MCF 10A (cell line): Measurements from ENCODE around the gene PHF1. TPM values are rescaled to one million over a fixed set of nuclear protein-coding genes. Genes with fewer than 3 reads are reported as not detected.
"Not testable (repeated sequence)": the region's sequence is repeated elsewhere in the genome, so short reads cannot be mapped to it uniquely, and the experiment has no call there.

Source experiments
- Bru-seq: library from RNA; stranded (reverse); fragments of 400-500 nt; gene quantifications from one replicate; lab custom pipeline; 2021; lab: Mats Ljungman, UMichigan
- BruChase-seq, 2 experiments: library from RNA; stranded (reverse); fragments of 400-500 nt; gene quantifications; one replicate each; lab custom pipeline; 2021; lab: Mats Ljungman, UMichigan
- BruUV-seq: library from RNA; stranded (reverse); fragments of 400-500 nt; replicated peaks from 2 replicates; lab custom pipeline; 2021; lab: Mats Ljungman, UMichigan
- CTCF ChIA-PET: fragments of 300-600 bp; sonication (Branson Sonifier 250); formaldehyde crosslinking; extraction: SDS; loops from one replicate; lab custom pipeline; 2021; ENCODE audit warnings: antibody characterized with exemption, inconsistent platforms; lab: Yijun Ruan, JAX
- POLR2A ChIA-PET: fragments of 300-600, 350-650 bp; sonication (Branson Sonifier 250); formaldehyde crosslinking; extraction: SDS; loops from one replicate; lab custom pipeline; 2020; ENCODE audit warnings: antibody characterized with exemption, inconsistent platforms; lab: Yijun Ruan, JAX
- DNase-seq: peaks from one replicate; pipeline ENCODE4 v3.0.0-alpha.2; 2018; ENCODE audit not compliant: unreplicated experiment
- H3K27ac Mint-ChIP-seq: one replicate; pipeline ENCODE4 v1.8.0; 2022; ENCODE audit warnings: mild to moderate bottlenecking, low read depth, mixed read lengths; ENCODE audit not compliant: unreplicated experiment
- H3K27me3 Mint-ChIP-seq: one replicate; pipeline ENCODE4 v1.8.0; 2022; ENCODE audit warnings: mixed read lengths; ENCODE audit not compliant: insufficient read depth, unreplicated experiment
- H3K36me3 Mint-ChIP-seq: one replicate; pipeline ENCODE4 v1.8.0; 2022; ENCODE audit warnings: mild to moderate bottlenecking, moderate library complexity, mixed read lengths; ENCODE audit not compliant: insufficient read depth, unreplicated experiment
- H3K4me1 Mint-ChIP-seq: one replicate; pipeline ENCODE4 v1.8.0; 2022; ENCODE audit warnings: mixed read lengths; ENCODE audit not compliant: insufficient read depth, unreplicated experiment
- H3K4me3 Mint-ChIP-seq: one replicate; pipeline ENCODE4 v1.8.0; 2022; ENCODE audit warnings: mild to moderate bottlenecking, moderate library complexity, mixed read lengths; ENCODE audit not compliant: unreplicated experiment
- H3K9me3 Mint-ChIP-seq: one replicate; pipeline ENCODE4 v1.8.0; 2022; ENCODE audit warnings: mixed read lengths; ENCODE audit not compliant: unreplicated experiment
- intact Hi-C: fragments of 100-400 bp; cut with micrococcal nuclease; formaldehyde crosslinking; loops from 2 replicates; pipeline ENCODE4 v1.14.1; 2022
- long read RNA-seq: library from polyadenylated mRNA; stranded (forward); transcript quantifications from one replicate; pipeline ENCODE4 v2.0.0, GENCODE V29; 2022
- total RNA-seq: library from RNA; stranded (reverse); gene quantifications from 2 replicates; pipeline ENCODE4 v1.2.3, GENCODE V29; 2022
- TF ChIP-seq, protein P1 (sequence below): fragments of 200-600 bp; IDR thresholded peaks from one replicate; pipeline ENCODE4 v1.8.0; 2022; ENCODE audit warnings: antibody characterized with exemption, mild to moderate bottlenecking; ENCODE audit not compliant: unreplicated experiment

Gene PHF1
- total RNA-seq, result 28.9 and 33.9 TPM in 2 replicates
- Bru-seq, nascent RNA, result percentile 58 among the genes with signal in this experiment
- percentile 84 among the genes with signal in this experiment for BruChase-seq, experiment 1, labeled RNA remaining after a 6-hour chase
- BruChase-seq, experiment 2, labeled RNA remaining after a 2-hour chase, result percentile 69 among the genes with signal in this experiment
- long read RNA-seq, transcript PHF1-202 (15 exons, 2,330 nt), result major isoform, 6 of 26 reads
- long read RNA-seq, partial matches to known transcripts, result 4 of 26 reads
- long read RNA-seq, other reads (novel, unspliced or antisense), result 11 of 26 reads

DNA sequence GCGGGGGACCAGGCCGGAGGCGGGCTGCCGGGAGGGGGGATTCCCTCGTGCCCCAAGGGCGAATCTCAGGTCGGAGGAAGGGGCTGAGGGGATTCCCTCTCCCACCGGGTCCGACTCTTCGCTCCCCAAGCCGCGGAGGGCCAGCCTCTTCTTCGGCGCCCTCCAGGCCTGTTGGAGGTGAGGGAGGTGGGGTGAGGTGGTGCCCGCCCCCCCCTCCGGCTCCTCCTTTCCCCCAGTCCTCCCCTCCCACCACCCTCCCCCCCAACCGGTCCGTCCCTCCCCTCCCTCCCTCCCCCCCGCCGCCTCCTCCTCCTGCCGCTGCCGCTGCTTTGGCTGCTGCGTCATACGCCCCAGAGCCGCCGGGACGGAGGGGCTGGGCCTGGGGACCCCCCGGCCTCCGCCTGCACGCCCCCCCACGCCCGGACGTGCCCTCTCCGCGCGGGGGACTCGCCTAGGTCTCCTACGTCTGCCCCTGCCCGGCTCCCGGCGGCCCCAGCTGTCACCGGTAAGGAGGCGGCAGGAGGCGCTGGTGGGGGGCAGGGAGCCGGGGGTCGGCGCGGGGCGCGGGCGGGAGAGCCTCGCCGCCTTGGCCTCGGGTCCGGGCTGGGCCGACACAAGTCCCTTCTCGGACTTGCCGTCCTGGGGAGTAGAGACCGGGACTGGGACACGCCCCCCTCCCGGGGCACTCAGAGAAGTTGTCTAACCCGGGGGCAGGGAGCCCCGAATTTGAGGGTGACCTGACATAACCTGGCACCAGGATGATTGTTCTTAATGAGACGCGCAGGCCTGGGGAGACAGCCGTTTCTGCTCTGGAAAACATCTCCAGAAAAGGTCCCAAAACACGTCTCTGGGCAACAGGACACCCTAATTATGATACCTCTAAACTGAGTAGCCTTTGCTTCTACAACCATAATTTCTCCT, at the start of gene PHF1:
TSS of gene PHF1 (plus strand) at position 304 of the 921 bp plus-strand sequence. CDS start 1,250 bp downstream, outside the sequence.
- peak; percentile 82 for DNase-seq
- no peaks in the 10 kb centered on the region for H3K9me3 Mint-ChIP-seq
- ChIA-PET CTCF (interaction anchor here (0.7 kb wide), 2 partner anchors 90 to 517 kb away, joined by 3 to 4 read pairs; no protein-coding TSS in a partner anchor), POLR2A (interaction anchor here (0.5 to 6.7 kb wide), 11 partner anchors 15 to 612 kb away, joined by 3 to 35 read pairs (median 4); partner anchors contain the start of genes KIFC1, RPS18, VPS52 and ZBTB9)
- BruUV-seq, result TSS peak; percentile 31
- intact Hi-C loops, result loop anchor here (1.0 kb wide), 1 partner anchor 20 kb away; the partner anchor contains the start of gene KIFC1
- peaks cover 42% of the 10 kb centered on the region for H3K36me3 Mint-ChIP-seq
- TF ChIP-seq, protein P1, sequence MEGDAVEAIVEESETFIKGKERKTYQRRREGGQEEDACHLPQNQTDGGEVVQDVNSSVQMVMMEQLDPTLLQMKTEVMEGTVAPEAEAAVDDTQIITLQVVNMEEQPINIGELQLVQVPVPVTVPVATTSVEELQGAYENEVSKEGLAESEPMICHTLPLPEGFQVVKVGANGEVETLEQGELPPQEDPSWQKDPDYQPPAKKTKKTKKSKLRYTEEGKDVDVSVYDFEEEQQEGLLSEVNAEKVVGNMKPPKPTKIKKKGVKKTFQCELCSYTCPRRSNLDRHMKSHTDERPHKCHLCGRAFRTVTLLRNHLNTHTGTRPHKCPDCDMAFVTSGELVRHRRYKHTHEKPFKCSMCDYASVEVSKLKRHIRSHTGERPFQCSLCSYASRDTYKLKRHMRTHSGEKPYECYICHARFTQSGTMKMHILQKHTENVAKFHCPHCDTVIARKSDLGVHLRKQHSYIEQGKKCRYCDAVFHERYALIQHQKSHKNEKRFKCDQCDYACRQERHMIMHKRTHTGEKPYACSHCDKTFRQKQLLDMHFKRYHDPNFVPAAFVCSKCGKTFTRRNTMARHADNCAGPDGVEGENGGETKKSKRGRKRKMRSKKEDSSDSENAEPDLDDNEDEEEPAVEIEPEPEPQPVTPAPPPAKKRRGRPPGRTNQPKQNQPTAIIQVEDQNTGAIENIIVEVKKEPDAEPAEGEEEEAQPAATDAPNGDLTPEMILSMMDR, result peak; percentile 9
- peak within 1 kb of the TSS; percentile 95 for H3K27ac Mint-ChIP-seq
- peak within 1 kb of the TSS; percentile 95 for H3K4me3 Mint-ChIP-seq
- H3K4me1 Mint-ChIP-seq, result peaks cover 30% of the 10 kb centered on the region
- no peaks in the 10 kb centered on the region for H3K27me3 Mint-ChIP-seq

DNA sequence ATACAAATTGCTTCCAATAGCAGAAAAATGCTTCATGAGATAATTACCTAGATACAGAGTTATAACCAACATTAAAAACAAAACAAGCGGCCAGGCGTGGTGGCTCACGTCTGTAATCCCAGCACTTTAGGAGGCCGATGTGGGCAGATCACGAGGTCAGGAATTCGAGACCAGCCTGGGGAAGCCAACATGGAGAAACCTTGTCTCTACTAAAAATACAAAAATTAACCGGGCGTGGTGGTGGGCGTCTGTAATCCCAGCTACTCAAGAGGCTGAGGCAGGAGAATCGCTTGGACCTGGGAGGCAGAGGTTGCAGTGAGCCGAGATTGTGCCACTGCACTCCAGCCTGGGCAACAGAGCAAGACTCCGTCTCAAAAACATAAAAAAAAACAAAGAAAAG, 47.3 kb upstream of the PHF1 start:
- H3K4me3 Mint-ChIP-seq, H3K4me1 Mint-ChIP-seq, DNase-seq, intact Hi-C loops, BruUV-seq, H3K27ac Mint-ChIP-seq, H3K36me3 Mint-ChIP-seq, H3K9me3 Mint-ChIP-seq, H3K27me3 Mint-ChIP-seq: not testable (repeated sequence)
- CTCF ChIA-PET, result interaction anchor here (0.8 kb wide), 1 partner anchor 26 kb away, joined by 5 read pairs; no protein-coding TSS in a partner anchor
- POLR2A ChIA-PET, result interaction anchor here (1.2 kb wide), 1 partner anchor 11 kb away, joined by 7 read pairs; no protein-coding TSS in a partner anchor

DNA sequence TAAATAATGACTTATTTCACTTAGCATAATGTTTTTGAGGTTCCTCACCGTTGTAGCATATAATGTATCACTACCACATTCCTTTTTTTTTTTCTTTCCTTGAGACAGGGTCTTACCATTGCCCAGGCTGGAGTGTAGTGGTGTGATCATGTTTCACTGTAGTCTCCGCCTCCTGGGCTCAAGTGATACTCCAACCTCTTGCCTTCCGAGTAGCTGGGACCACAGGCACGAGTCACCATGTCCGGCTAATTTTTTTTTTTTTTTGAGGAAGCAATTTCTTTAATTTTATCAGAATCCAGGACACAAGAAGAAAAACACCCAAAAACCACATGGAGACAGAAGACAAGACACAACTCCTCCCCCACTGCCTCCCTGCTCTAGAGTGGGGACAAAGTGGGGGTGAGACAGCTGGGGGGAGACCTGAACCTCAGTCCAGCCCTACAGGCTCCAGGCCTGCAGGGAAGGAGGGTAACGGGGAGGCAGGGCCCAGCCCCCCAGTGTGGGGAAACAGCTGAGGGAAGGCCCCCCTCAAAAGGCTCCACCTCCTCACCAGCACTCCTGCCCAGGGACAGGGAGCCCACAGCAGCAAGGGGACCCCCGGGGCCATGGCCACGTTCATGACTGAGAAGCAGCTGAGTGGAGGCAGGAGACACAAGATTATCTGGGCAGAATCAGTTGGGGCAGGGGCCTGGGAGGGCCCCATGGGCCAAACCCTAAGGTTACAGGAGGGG, 46.2 kb upstream of the PHF1 start:
- BruUV-seq, H3K4me3 Mint-ChIP-seq, H3K36me3 Mint-ChIP-seq, H3K27ac Mint-ChIP-seq, intact Hi-C loops, H3K4me1 Mint-ChIP-seq, H3K9me3 Mint-ChIP-seq, H3K27me3 Mint-ChIP-seq: not testable (repeated sequence)
- DNase-seq, result peak; percentile 59
- ChIA-PET CTCF (interaction anchor here (0.8 kb wide), 1 partner anchor 25 kb away, joined by 5 read pairs; no protein-coding TSS in a partner anchor), POLR2A (interaction anchor here (1.2 kb wide), 1 partner anchor 10 kb away, joined by 7 read pairs; no protein-coding TSS in a partner anchor)

DNA sequence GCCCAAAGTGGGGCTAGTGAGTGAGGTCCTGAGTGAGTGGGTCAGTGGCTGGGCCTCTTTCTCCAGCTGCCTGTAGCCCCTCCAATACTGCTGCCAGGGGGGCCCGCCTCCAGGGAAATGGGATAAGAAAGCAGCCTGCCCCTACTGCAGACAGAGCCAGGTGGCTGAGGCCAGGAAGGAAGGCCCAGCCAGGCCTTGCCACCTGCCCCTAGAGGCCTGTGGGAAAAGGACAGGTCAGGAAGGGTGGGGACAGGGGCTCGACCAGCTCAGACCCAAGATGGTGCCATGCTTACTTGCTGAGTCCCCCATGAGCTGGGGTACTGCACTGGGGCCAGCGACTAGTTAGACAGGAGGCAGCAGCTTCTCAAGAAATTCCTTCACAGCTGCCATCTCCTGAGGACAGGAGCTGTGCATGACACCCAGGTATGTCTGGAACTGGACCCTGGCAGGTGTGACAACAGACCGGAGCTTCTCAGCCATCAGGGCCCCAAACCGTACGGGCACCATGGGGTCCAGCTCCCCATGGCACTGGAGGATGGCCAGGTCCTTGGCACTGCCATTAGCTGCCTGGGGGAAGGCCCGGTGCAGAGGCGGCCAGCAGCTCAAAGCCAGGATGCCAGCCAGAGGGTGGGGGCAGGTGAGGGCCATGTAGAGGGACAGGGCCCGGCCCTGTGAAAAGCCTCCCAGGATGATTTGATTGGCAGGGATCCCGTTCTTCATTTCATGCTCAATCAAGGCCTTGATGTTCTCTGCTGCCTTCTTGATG, 45.4 kb upstream of the PHF1 start:
- intact Hi-C loops, H3K4me3 Mint-ChIP-seq, POLR2A ChIA-PET, H3K9me3 Mint-ChIP-seq, H3K27me3 Mint-ChIP-seq, BruUV-seq, H3K36me3 Mint-ChIP-seq, H3K4me1 Mint-ChIP-seq, H3K27ac Mint-ChIP-seq, DNase-seq: not testable (repeated sequence)
- CTCF ChIA-PET, result interaction anchor here (0.6 kb wide), 1 partner anchor 119 kb away, joined by 3 read pairs; no protein-coding TSS in a partner anchor
